ENCODE data around the gene SAMD5. TPM values are rescaled to one million over a fixed set of nuclear protein-coding genes. Genes with fewer than 3 reads are reported as not detected.

SAMD5 gene
- total RNA-seq, 1 donor from 2014 or later = not detected

- H3K27ac Mint-ChIP-seq = no peak overlapping the region
- no peak overlapping the region for H3K4me3 Mint-ChIP-seq
- intact Hi-C loops (cut with micrococcal nuclease) = no loop called here
- ATAC-seq (ENCODE audit: low read depth) (no peak), DNase-seq (no peak)
- no peaks in the 10 kb centered on the region for H3K27me3 Mint-ChIP-seq
- no peak for TF ChIP-seq CTCF (IDR thresholded peaks at IDR 0.05)
- ChIA-PET POLR2A (no interaction called here), CTCF (no interaction called here)
- H3K4me1 Mint-ChIP-seq = no peaks in the 10 kb centered on the region
- H3K9me3 Mint-ChIP-seq = no peaks in the 10 kb centered on the region
- H3K36me3 Mint-ChIP-seq (ENCODE audit: low read depth) = no peaks in the 10 kb centered on the region
Measured at GRCh38 chr6:147564556-147564955, 56.1 kb downstream of the SAMD5 start.

- ChIA-PET CTCF (no interaction called here), POLR2A (no interaction called here)
- H3K4me1 Mint-ChIP-seq = no peaks in the 10 kb centered on the region
- no peaks in the 10 kb centered on the region for H3K9me3 Mint-ChIP-seq
- ATAC-seq (ENCODE audit: low read depth) (no peak), DNase-seq (no peak)
- H3K27ac Mint-ChIP-seq = no peak overlapping the region
- TF ChIP-seq CTCF (IDR thresholded peaks at IDR 0.05) = no peak
- intact Hi-C loops (cut with micrococcal nuclease) = no loop called here
- H3K4me3 Mint-ChIP-seq = no peak overlapping the region
- H3K27me3 Mint-ChIP-seq = no peaks in the 10 kb centered on the region
- no peaks in the 10 kb centered on the region for H3K36me3 Mint-ChIP-seq (ENCODE audit: low read depth)
Measured at GRCh38 chr6:147566244-147566898, 57.9 kb downstream of the SAMD5 start.

- ATAC-seq (ENCODE audit: low read depth) = no peak
- no peaks in the 10 kb centered on the region for H3K27me3 Mint-ChIP-seq
- no peaks in the 10 kb centered on the region for H3K4me1 Mint-ChIP-seq
- no peak for DNase-seq
- H3K9me3 Mint-ChIP-seq = no peaks in the 10 kb centered on the region
- POLR2A ChIA-PET = no interaction called here
- no peak for TF ChIP-seq CTCF (IDR thresholded peaks at IDR 0.05)
- intact Hi-C loops (cut with micrococcal nuclease) = no loop called here
- no peak overlapping the region for H3K27ac Mint-ChIP-seq
- no peak overlapping the region for H3K4me3 Mint-ChIP-seq
- no peaks in the 10 kb centered on the region for H3K36me3 Mint-ChIP-seq (ENCODE audit: low read depth)
- CTCF ChIA-PET = no interaction called here
Measured at GRCh38 chr6:147567141-147567805, 58.8 kb downstream of the SAMD5 start.

- H3K9me3 Mint-ChIP-seq = no peaks in the 10 kb centered on the region
- no peak for TF ChIP-seq CTCF (IDR thresholded peaks at IDR 0.05)
- no peak overlapping the region for H3K27ac Mint-ChIP-seq
- H3K27me3 Mint-ChIP-seq = peaks cover 2% of the 10 kb centered on the region
- no peak overlapping the region for H3K4me3 Mint-ChIP-seq
- H3K36me3 Mint-ChIP-seq (ENCODE audit: low read depth) = no peaks in the 10 kb centered on the region
- ChIA-PET CTCF (no interaction called here), POLR2A (no interaction called here)
- no peak for ATAC-seq (ENCODE audit: low read depth)
- DNase-seq = no peak
- intact Hi-C loops (cut with micrococcal nuclease) = no loop called here
- no peaks in the 10 kb centered on the region for H3K4me1 Mint-ChIP-seq
Measured at GRCh38 chr6:147569788-147570187, 61.3 kb downstream of the SAMD5 start.

- no peak overlapping the region for H3K4me3 Mint-ChIP-seq
- H3K27me3 Mint-ChIP-seq = peaks cover 2% of the 10 kb centered on the region
- H3K9me3 Mint-ChIP-seq = no peaks in the 10 kb centered on the region
- ATAC-seq (ENCODE audit: low read depth) (no peak), DNase-seq (no peak)
- ChIA-PET POLR2A (no interaction called here), CTCF (no interaction called here)
- H3K27ac Mint-ChIP-seq = no peak overlapping the region
- H3K4me1 Mint-ChIP-seq = no peaks in the 10 kb centered on the region
- intact Hi-C loops (cut with micrococcal nuclease) = no loop called here
- H3K36me3 Mint-ChIP-seq (ENCODE audit: low read depth) = no peaks in the 10 kb centered on the region
- TF ChIP-seq CTCF (IDR thresholded peaks at IDR 0.05) = no peak
Measured at GRCh38 chr6:147570681-147571080, 62.2 kb downstream of the SAMD5 start.
